Spleen (tissue), 7 donors: ENCODE data around the gene ZNF182.

Experiments used
- CTCF ChIP-seq, 11 experiments: fragments of 200-600 bp in 7 of 11; fragments of 450-650 bp in 4 of 11; sonication (generic) in 4 of 11; IDR thresholded peaks in 8 of 11; conservative IDR thresholded peaks in 3 of 11; 1 replicate in 7 of 11; 2 replicates in 4 of 11; pipeline versions ENCODE4 v1.4.0 to v1.8.0; 2016 to 2021; ENCODE audit warnings: antibody characterized with exemption in 11 of 11, inconsistent platforms in 4 of 11, mild to moderate bottlenecking in 1 of 11
- POLR2A ChIP-seq, 3 donors: fragments of 450-650 bp; IDR thresholded peaks; one replicate each; pipeline ENCODE4 v1.5.1; 2017; ENCODE audit warnings: antibody characterized with exemption in 3 of 3, mild to moderate bottlenecking in 1 of 3
- POLR2AphosphoS5 ChIP-seq, 3 donors: sonication (generic); formaldehyde crosslinking; IDR thresholded peaks; one replicate each; pipeline ENCODE4 v1.5.1; 2017; ENCODE audit warnings: antibody characterized with exemption in 3 of 3
- donor health status: DM: no; HTN: no; CAD: no; lungs with moderate emphysema.
- donor health status: DM: no; HTN: no; CAD: no.
- donor health status: DM: no; HTN: no; CAD: no.

GRCh38 chrX:48035891-48036290 lies 32.1 kb upstream of the ZNF182 start:
- no peak for TF ChIP-seq POLR2AphosphoS5 (IDR thresholded peaks at IDR 0.05)
- no peak for TF ChIP-seq CTCF (IDR thresholded peaks at IDR 0.05 in 8 of 11, conservative IDR thresholded peaks at IDR 0.05 in 3 of 11)
- TF ChIP-seq POLR2A (IDR thresholded peaks at IDR 0.05), result no peak
